ENCODE data around the gene ADAMTSL5.

ADAMTSL5 gene

GRCh38 chr19:1505012-1505411 is 7.8 kb downstream of the ADAMTSL5 start:
- Histone ChIP-seq H3K27me3 (ENCODE audit: insufficient read depth, low read length) (peaks cover 5% of the 10 kb centered on the region; the same call in 1 of the 2 replicates), H3K9me2 (ENCODE audit: low read depth, low read length) (no peaks in the 10 kb centered on the region), H3K4me2 (ENCODE audit: low read length) (no peak overlapping the region), H3K4me1 (ENCODE audit: insufficient read depth, low read length, severe bottlenecking) (no peaks in the 10 kb centered on the region), H4K20me1 (ENCODE audit: insufficient read depth, low read length) (no peaks in the 10 kb centered on the region), H3K4me3 (ENCODE audit: low read depth, low read length, poor library complexity, severe bottlenecking) (no peak overlapping the region), H3K79me2 (ENCODE audit: insufficient read depth, low read length) (no peaks in the 10 kb centered on the region), H2AFZ (ENCODE audit: low read length) (no peak overlapping the region), H3K9me3 (ENCODE audit: low read length) (no peaks in the 10 kb centered on the region), H3K36me3 (ENCODE audit: insufficient read depth, low read length) (no peaks in the 10 kb centered on the region), H3K9ac (ENCODE audit: low read length) (no peak overlapping the region), H3F3A (ENCODE audit: insufficient read depth, low read length) (no peaks in the 10 kb centered on the region), H3K27ac (ENCODE audit: low read depth, low read length, poor library complexity, severe bottlenecking) (no peak overlapping the region)
- no peak for TF ChIP-seq CTCF (IDR thresholded peaks at IDR 0.05; ENCODE audit: low read length)

GRCh38 chr19:1503925-1504773 is 8.7 kb downstream of the ADAMTSL5 start:
- H3K9me2 ChIP-seq (ENCODE audit: low read depth, low read length) = no peaks in the 10 kb centered on the region
- H3K9me3 ChIP-seq (ENCODE audit: low read length) = no peaks in the 10 kb centered on the region
- H3K4me1 ChIP-seq (ENCODE audit: insufficient read depth, low read length, severe bottlenecking) = no peaks in the 10 kb centered on the region
- no peaks in the 10 kb centered on the region for H3K36me3 ChIP-seq (ENCODE audit: insufficient read depth, low read length)
- H2AFZ ChIP-seq (ENCODE audit: low read length) = no peak overlapping the region
- no peak overlapping the region for H3K27ac ChIP-seq (ENCODE audit: low read depth, low read length, poor library complexity, severe bottlenecking)
- no peak overlapping the region for H3K4me2 ChIP-seq (ENCODE audit: low read length)
- peaks cover 5% of the 10 kb centered on the region; the same call in 1 of the 2 replicates for H3K27me3 ChIP-seq (ENCODE audit: insufficient read depth, low read length)
- no peaks in the 10 kb centered on the region for H4K20me1 ChIP-seq (ENCODE audit: insufficient read depth, low read length)
- no peak for TF ChIP-seq CTCF (IDR thresholded peaks at IDR 0.05; ENCODE audit: low read length)
- no peak for TF ChIP-seq EZH2 (IDR thresholded peaks at IDR 0.05; ENCODE audit: borderline replicate concordance, low read length)
- H3K79me2 ChIP-seq (ENCODE audit: insufficient read depth, low read length) = no peaks in the 10 kb centered on the region
- no peak overlapping the region for H3K9ac ChIP-seq (ENCODE audit: low read length)
- H3K4me3 ChIP-seq (ENCODE audit: low read depth, low read length, poor library complexity, severe bottlenecking) = no peak overlapping the region
- H3F3A ChIP-seq (ENCODE audit: insufficient read depth, low read length) = no peaks in the 10 kb centered on the region

- H3K9me3 ChIP-seq (ENCODE audit: low read length) = no peaks in the 10 kb centered on the region
- no peak overlapping the region for H3K4me2 ChIP-seq (ENCODE audit: low read length)
- no peak overlapping the region for H2AFZ ChIP-seq (ENCODE audit: low read length)
- TF ChIP-seq EZH2 (IDR thresholded peaks at IDR 0.05; ENCODE audit: borderline replicate concordance, low read length) (no peak), CTCF (IDR thresholded peaks at IDR 0.05; ENCODE audit: low read length) (peak; percentile 63)
- no peaks in the 10 kb centered on the region for H3K79me2 ChIP-seq (ENCODE audit: insufficient read depth, low read length)
- no peaks in the 10 kb centered on the region for H3K9me2 ChIP-seq (ENCODE audit: low read depth, low read length)
- H3K36me3 ChIP-seq (ENCODE audit: insufficient read depth, low read length) = no peaks in the 10 kb centered on the region
- H3K9ac ChIP-seq (ENCODE audit: low read length) = no peak overlapping the region
- H4K20me1 ChIP-seq (ENCODE audit: insufficient read depth, low read length) = no peaks in the 10 kb centered on the region
- H3F3A ChIP-seq (ENCODE audit: insufficient read depth, low read length) = no peaks in the 10 kb centered on the region
- H3K27me3 ChIP-seq (ENCODE audit: insufficient read depth, low read length) = peaks cover 5% of the 10 kb centered on the region; the same call in 1 of the 2 replicates
- no peak overlapping the region for H3K27ac ChIP-seq (ENCODE audit: low read depth, low read length, poor library complexity, severe bottlenecking)
- no peaks in the 10 kb centered on the region for H3K4me1 ChIP-seq (ENCODE audit: insufficient read depth, low read length, severe bottlenecking)
- no peak overlapping the region for H3K4me3 ChIP-seq (ENCODE audit: low read depth, low read length, poor library complexity, severe bottlenecking)
These were observed 9.5 kb downstream of the ADAMTSL5 start for GRCh38 chr19:1503089-1503924.

Data from OCI-LY1 (cell line).